Keratinocyte (primary cell): Measurements from ENCODE around the gene DNAAF9.
"Not testable (repeated sequence)": the region's sequence is repeated elsewhere in the genome, so short reads cannot be mapped to it uniquely, and the experiment has no call there.

Source experiments
- EZH2 ChIP-seq: IDR thresholded peaks from one replicate; pipeline ENCODE4 v1.6.1; 2012; ENCODE audit warnings: inconsistent platforms, mild to moderate bottlenecking, low read length, moderate library complexity
- TF ChIP-seq, protein P1 (sequence below), 3 experiments: IDR thresholded peaks in 1 of 3; conservative IDR thresholded peaks in 1 of 3; optimal IDR thresholded peaks in 1 of 3; 2 replicates in 2 of 3; 3 replicates in 1 of 3; pipeline versions ENCODE3 to v1.5.1; 2011; ENCODE audit warnings: low read length in 3 of 3, mild to moderate bottlenecking in 3 of 3, moderate library complexity in 2 of 3, control low read depth in 1 of 3, inconsistent platforms in 1 of 3; ENCODE audit not compliant: insufficient read depth in 2 of 3; ENCODE audit errors: extremely low read depth in 1 of 3

DNA sequence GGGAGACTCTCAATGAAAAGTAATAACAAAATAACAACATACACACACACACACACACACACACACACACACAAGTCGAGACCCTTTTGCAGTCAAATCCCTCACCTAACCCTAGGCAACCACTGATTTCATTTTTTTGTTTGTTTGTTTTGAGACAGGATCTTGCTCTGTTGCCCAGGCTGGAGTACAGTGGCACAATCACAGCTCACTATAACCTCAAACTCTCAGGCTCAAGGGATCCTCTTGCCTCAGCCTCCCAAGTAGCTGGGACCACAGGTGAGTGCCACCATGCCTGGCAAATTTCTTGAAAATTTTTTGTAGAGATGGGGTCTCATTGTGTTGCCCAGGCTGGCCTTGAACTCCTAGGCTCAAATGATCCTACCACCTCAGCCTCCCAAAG is 10.7 kb upstream of the DNAAF9 start:
- TF ChIP-seq, protein P1, sequence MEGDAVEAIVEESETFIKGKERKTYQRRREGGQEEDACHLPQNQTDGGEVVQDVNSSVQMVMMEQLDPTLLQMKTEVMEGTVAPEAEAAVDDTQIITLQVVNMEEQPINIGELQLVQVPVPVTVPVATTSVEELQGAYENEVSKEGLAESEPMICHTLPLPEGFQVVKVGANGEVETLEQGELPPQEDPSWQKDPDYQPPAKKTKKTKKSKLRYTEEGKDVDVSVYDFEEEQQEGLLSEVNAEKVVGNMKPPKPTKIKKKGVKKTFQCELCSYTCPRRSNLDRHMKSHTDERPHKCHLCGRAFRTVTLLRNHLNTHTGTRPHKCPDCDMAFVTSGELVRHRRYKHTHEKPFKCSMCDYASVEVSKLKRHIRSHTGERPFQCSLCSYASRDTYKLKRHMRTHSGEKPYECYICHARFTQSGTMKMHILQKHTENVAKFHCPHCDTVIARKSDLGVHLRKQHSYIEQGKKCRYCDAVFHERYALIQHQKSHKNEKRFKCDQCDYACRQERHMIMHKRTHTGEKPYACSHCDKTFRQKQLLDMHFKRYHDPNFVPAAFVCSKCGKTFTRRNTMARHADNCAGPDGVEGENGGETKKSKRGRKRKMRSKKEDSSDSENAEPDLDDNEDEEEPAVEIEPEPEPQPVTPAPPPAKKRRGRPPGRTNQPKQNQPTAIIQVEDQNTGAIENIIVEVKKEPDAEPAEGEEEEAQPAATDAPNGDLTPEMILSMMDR (optimal IDR thresholded peaks at IDR 0.05 in 1 of 3, IDR thresholded peaks at IDR 0.05 in 1 of 3, conservative IDR thresholded peaks at IDR 0.05 in 1 of 3; ENCODE audit: extremely low read depth in 1 of 3, insufficient read depth in 2 of 3, low read length in 3 of 3) = not testable (repeated sequence)
- not testable (repeated sequence) for TF ChIP-seq EZH2
